Activated T-cell treated with anti-CD3 and anti-CD28 coated beads, Interleukin-2, amount 50 U/mL, for 4 hours (primary cell): ENCODE results near the gene NPFF. TPM values are rescaled to one million over a fixed set of nuclear protein-coding genes. Genes with fewer than 3 reads are reported as not detected.

Source experiments
- ATAC-seq, 2 donors: fragments of 200-7000 bp; cut with Tn5 transposase; one replicate each; pipeline ENCODE4 v1.10.0; 2021
- DNase-seq: peaks from one replicate; pipeline ENCODE4 v3.0.0-alpha.2; 2020
- H3K27me3 Mint-ChIP-seq: one replicate; pipeline ENCODE4 v1.8.0; 2021; ENCODE audit warnings: low read depth, mixed read lengths
- H3K36me3 Mint-ChIP-seq: one replicate; pipeline ENCODE4 v1.8.0; 2022; ENCODE audit warnings: mixed read lengths; ENCODE audit not compliant: insufficient read depth
- H3K4me1 Mint-ChIP-seq: one replicate; pipeline ENCODE4 v1.8.0; 2021; ENCODE audit warnings: low read depth, mixed read lengths
- H3K4me3 Mint-ChIP-seq: one replicate; pipeline ENCODE4 v1.8.0; 2021; ENCODE audit warnings: mild to moderate bottlenecking, moderate library complexity, mixed read lengths
- H3K9me3 Mint-ChIP-seq: one replicate; pipeline ENCODE4 v1.8.0; 2021; ENCODE audit warnings: mixed read lengths
- total RNA-seq, 3 donors: library from RNA; stranded (reverse); gene quantifications; one replicate each; pipeline ENCODE4 v1.2.1, GENCODE V29; 2021

The NPFF gene
- total RNA-seq, 3 donors from 2014 or later: not detected

DNA sequence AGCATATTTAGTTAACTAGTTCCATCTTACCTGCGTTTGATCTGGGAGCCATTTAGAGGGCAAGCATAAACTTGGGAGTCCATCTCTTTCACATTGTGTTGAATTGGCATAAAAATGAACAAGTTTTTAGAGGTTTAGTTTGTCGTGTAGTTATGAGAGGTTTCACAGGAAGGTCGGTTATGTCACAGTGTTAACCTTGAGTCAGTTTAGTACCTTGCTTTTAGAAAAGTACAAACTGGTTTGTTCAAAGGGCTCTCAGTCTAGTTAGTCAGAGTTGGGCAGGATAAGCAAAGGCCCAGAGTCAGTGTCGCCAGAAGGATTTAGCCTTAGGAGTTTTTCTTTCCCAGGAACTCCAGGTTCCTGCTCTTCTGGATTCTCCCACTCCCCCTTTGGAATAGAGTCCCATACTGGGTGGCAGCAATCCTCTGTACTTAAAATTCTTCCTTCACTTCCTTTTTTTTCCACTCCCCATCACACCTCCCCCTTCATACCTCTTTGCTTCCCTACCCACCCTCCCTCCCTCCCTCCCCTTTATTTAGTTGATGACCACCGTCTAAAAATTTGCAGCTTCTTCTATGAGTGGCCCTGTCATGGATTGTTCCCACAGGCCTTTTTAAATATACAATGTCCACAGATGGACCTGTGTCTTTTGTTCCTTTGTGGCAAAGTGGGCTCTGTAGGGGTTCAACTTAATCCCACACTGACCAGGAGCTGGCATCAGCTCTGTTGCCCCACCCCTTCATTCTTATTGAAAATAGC lies 43.3 kb downstream of the NPFF start:
- no peaks in the 10 kb centered on the region for H3K9me3 Mint-ChIP-seq
- H3K36me3 Mint-ChIP-seq: peaks cover 73% of the 10 kb centered on the region
- no peak overlapping the region for H3K4me3 Mint-ChIP-seq
- H3K4me1 Mint-ChIP-seq: peaks cover 42% of the 10 kb centered on the region
- no peak for DNase-seq
- H3K27me3 Mint-ChIP-seq: no peaks in the 10 kb centered on the region
- peak in 1 of 2 donors; percentile 27 for ATAC-seq

DNA sequence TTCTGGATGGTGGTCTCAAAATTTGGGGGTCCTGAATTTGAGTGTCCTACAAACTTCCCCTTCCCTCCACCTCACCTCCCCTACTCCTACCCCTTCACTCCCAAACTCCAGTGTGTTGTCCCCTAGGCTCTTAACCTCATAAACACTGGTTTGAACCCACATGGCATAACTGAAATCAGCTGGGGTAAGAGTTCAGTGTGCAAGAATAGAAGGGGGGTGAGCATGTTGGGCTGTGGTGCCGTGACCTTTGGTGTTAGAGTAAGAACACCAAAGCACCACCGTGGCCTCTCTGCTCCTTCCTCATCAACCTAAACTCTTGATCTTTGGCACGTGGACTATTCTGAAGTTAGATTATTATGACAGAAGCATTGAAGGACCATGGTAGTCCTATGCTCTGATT lies 44.3 kb downstream of the NPFF start:
- peaks cover 44% of the 10 kb centered on the region for H3K4me1 Mint-ChIP-seq
- ATAC-seq: no peak

DNA sequence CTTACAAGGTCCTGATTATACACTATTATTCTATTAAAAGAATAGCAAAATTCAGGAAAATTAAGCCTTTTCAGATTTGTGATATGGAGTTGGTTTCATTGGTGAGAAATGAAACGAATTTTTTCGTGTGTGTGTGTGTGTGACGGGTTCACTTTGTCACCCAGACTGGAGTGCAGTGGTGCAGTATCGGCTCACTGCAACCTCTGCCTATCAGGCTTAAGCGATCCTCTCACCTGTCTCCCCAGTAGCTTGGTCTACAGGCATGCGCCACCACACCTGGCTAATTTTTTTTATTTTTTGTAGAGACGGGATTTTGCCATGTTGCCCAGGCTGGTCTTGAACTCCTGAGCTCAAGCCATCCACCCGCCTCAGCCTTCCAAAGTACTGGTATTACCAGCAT lies 45.7 kb downstream of the NPFF start:
- Mint-ChIP-seq H3K36me3 (peaks cover 70% of the 10 kb centered on the region), H3K4me1 (peaks cover 41% of the 10 kb centered on the region), H3K4me3 (no peak overlapping the region), H3K9me3 (no peaks in the 10 kb centered on the region), H3K27me3 (no peaks in the 10 kb centered on the region)
- no peak for ATAC-seq
- DNase-seq: no peak

More for the DNA sequence above, 44.3 kb downstream of the NPFF start:
- DNase-seq: no peak
- H3K27me3 Mint-ChIP-seq: no peaks in the 10 kb centered on the region
- no peaks in the 10 kb centered on the region for H3K9me3 Mint-ChIP-seq
- peaks cover 75% of the 10 kb centered on the region for H3K36me3 Mint-ChIP-seq
- no peak overlapping the region for H3K4me3 Mint-ChIP-seq

DNA sequence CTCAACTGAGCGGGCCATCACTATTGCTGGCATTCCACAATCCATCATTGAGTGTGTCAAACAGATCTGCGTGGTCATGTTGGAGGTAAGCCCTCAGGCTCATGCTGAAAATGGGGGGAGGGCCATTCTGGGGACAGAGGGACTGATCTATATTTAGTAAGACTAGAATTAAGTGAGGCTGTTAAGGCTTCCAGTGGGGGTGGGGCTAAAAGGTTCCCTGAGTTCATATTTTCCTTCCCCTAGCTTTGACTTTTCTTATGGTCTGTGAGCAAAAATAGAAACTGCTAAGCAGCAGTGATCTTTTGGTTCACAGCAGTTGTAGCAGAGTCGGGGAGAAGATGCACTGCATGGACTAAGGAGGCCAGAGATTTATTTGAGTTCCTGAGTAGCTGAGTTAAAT lies 46.2 kb downstream of the NPFF start:
- Mint-ChIP-seq H3K27me3 (no peaks in the 10 kb centered on the region), H3K9me3 (no peaks in the 10 kb centered on the region), H3K4me1 (peaks cover 42% of the 10 kb centered on the region), H3K4me3 (no peak overlapping the region), H3K36me3 (peaks cover 67% of the 10 kb centered on the region)
- ATAC-seq: no peak
- DNase-seq: no peak

DNA sequence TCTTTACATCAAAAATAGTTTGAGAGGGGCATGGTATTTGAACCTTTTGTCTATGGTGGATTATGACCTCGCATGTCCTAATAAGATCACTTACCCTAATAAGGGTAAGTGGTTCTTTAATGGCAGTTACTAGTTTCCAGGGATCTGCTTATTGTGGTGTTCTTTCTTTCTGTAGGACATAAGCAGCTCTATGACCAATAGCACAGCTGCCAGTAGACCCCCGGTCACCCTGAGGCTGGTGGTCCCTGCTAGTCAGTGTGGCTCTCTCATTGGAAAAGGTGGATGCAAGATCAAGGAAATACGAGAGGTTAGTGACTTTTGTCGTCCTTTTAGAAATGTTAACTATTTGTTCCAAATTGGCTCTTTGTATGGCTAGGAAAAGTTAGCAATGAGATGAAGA lies 48.2 kb downstream of the NPFF start:
- Mint-ChIP-seq H3K4me3 (no peak overlapping the region), H3K36me3 (peaks cover 68% of the 10 kb centered on the region), H3K4me1 (peaks cover 49% of the 10 kb centered on the region)

More for the DNA sequence above, 48.2 kb downstream of the NPFF start:
- no peaks in the 10 kb centered on the region for H3K27me3 Mint-ChIP-seq
- ATAC-seq (no peak), DNase-seq (no peak)
- no peaks in the 10 kb centered on the region for H3K9me3 Mint-ChIP-seq

Other genes starting within 250 kb of the NPFF start
- gene ESPL1, start 239.2 kb downstream of the NPFF start, total RNA-seq: 10 to 100 TPM; 19.9 to 21.9 (median 20.0) TPM
- gene PFDN5, start 211.9 kb downstream of the NPFF start, total RNA-seq: 100 to 1,000 TPM; 393 to 403 (median 400) TPM
- 100 to 1,000 TPM; 121 to 149 (median 128) TPM for gene MYG1, start 207.8 kb downstream of the NPFF start, total RNA-seq
- 10 to 100 TPM; 84.6 to 95.9 (median 91.2) TPM for gene AAAS, start 185.9 kb downstream of the NPFF start, total RNA-seq
- gene SP7, start 171.1 kb downstream of the NPFF start, total RNA-seq: not detected
- gene SP1, start 127.3 kb downstream of the NPFF start, total RNA-seq: 10 to 100 TPM; 61.9 to 64.6 (median 63.5) TPM
- not detected for gene AMHR2, start 83.6 kb downstream of the NPFF start, total RNA-seq
- 100 to 1,000 TPM; 269 to 284 (median 284) TPM for gene PRR13, start 65.8 kb downstream of the NPFF start, total RNA-seq
- gene PCBP2, start 55.4 kb downstream of the NPFF start, total RNA-seq: 1,000 to 10,000 TPM; 1,031 to 1,084 (median 1,084) TPM
- gene MAP3K12, start 8.0 kb downstream of the NPFF start, total RNA-seq: 1 to 10 TPM; 6.5 to 8.4 (median 7.7) TPM
- gene TARBP2, start 6.2 kb downstream of the NPFF start, total RNA-seq: 10 to 100 TPM; 62.6 to 71.4 (median 64.3) TPM
- gene ATF7, start 118.9 kb upstream of the NPFF start, total RNA-seq: 10 to 100 TPM; 19.2 to 23.2 (median 20.9) TPM
- gene ATP5MC2, start 168.6 kb upstream of the NPFF start, total RNA-seq: 100 to 1,000 TPM; 338 to 364 (median 342) TPM
- gene CALCOCO1, start 220.0 kb upstream of the NPFF start, total RNA-seq: 1 to 10 TPM; 2.6 to 9.9 (median 7.1) TPM
- not detected for gene CISTR, start 244.5 kb upstream of the NPFF start, total RNA-seq